Astrocyte of the cerebellum (primary cell): ENCODE data around the gene CHMP3.

Source experiments
- DNase-seq: peaks from one replicate; pipeline ENCODE4 v3.0.0-alpha.2; 2011; ENCODE audit warnings: low read depth
- H3K4me3 ChIP-seq: 2 replicates; pipeline ENCODE4 v1.5.1; 2011; ENCODE audit warnings: mild to moderate bottlenecking, low read depth, low read length, moderate library complexity
- CTCF ChIP-seq: IDR thresholded peaks from 2 replicates; pipeline ENCODE4 v1.5.1; 2012; ENCODE audit warnings: low read length, low read depth, moderate library complexity, mild to moderate bottlenecking; ENCODE audit errors: missing control alignments
- in situ Hi-C: cut with HindIII; loops from 2 replicates; pipeline ENCODE4 v1.10.0; 2017; ENCODE audit warnings: low sequenced_read_pairs

The CHMP3 gene

DNA sequence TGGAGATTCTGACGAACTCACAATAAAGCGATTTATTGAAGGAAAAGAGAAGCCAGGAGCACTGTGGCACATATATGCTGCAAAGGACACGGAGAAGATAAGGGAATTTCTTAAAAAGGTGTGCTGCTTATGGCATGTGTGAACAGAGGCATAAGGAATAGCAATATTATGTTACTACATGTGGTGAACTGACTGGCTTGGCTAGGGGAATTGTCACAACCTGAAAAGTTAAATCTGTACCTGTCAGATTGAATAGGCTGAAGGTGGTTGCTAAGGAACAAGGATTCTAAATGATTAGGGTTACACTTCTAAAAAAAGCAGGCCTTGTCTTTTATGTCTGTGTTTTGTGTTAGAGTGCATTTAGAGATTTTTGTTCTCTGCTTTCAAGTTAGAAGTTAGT, 73.7 kb downstream of the CHMP3 start:
- TF ChIP-seq CTCF = no peak

GRCh38 chr2:86488561-86489250, 74.5 kb downstream of the CHMP3 start:
- no peak overlapping the region for H3K4me3 ChIP-seq
- no peak for TF ChIP-seq CTCF
- no peak for DNase-seq
- in situ Hi-C loops = no loop called here

More for the DNA sequence above, 73.7 kb downstream of the CHMP3 start:
- DNase-seq = no peak
- in situ Hi-C loops = no loop called here
- H3K4me3 ChIP-seq = no peak overlapping the region

DNA sequence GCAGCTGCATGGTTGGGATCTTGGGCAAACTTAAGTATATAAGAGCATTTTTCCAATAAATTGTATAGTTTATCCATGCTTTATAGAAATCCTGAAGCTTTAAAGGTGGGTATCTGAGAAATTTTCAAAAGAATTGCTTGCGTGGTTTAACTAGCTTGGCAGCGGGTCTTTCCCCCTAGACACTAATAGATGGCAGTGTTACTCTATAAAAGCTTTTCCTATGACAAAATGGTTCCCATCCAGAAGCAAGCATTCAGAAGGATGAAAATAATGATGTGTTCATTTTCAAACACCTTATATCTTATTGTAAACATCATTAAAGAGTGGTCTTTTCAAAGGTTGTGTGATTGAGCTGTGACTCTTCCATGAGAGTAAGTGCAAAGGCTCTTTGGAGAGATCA, 76.2 kb downstream of the CHMP3 start:
- H3K4me3 ChIP-seq = no peak overlapping the region
- in situ Hi-C loops = no loop called here
- TF ChIP-seq CTCF = no peak
- no peak for DNase-seq

DNA sequence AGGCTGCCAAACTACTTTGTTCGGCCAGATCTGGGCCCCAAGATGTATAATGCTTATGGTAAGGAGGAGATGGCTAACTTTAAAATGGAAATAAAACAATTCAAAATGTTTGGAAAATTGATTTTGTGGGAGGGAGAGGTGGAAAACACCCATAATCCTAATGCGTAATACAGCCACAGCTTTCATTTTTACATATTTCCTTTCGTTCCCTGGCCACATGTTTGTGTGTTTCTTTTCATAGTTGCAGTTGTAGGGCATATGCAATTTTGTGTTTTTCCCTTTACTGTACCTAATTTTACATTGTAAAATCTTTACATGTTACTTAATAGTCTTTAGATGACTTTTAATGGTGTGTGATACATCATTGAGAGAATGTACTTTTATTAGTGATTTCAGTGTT, 77.4 kb downstream of the CHMP3 start:
- H3K4me3 ChIP-seq = no peak overlapping the region
- in situ Hi-C loops = no loop called here
- DNase-seq = no peak
- TF ChIP-seq CTCF = no peak

GRCh38 chr2:86485103-86485502, 78.1 kb downstream of the CHMP3 start:
- DNase-seq = no peak
- no peak for TF ChIP-seq CTCF
- in situ Hi-C loops = no loop called here
- no peak overlapping the region for H3K4me3 ChIP-seq

GRCh38 chr2:86484385-86484784, 78.9 kb downstream of the CHMP3 start:
- in situ Hi-C loops = no loop called here
- no peak for TF ChIP-seq CTCF
- H3K4me3 ChIP-seq = no peak overlapping the region
- DNase-seq = no peak

- DNase-seq = no peak
- TF ChIP-seq CTCF = no peak
- in situ Hi-C loops = no loop called here
- no peak overlapping the region for H3K4me3 ChIP-seq
These were observed 81.2 kb downstream of the CHMP3 start for GRCh38 chr2:86482034-86482433.
